Measurements from ENCODE around the gene HDAC5. TPM values are rescaled to one million over a fixed set of nuclear protein-coding genes. Genes with fewer than 3 reads are reported as not detected.
"Not testable (repeated sequence)": the region's sequence is repeated elsewhere in the genome, so short reads cannot be mapped to it uniquely, and the experiment has no call there.

Gene HDAC5
- total RNA-seq, 2 experiments from 2014 or later = 25.5 to 32.5 TPM

DNA sequence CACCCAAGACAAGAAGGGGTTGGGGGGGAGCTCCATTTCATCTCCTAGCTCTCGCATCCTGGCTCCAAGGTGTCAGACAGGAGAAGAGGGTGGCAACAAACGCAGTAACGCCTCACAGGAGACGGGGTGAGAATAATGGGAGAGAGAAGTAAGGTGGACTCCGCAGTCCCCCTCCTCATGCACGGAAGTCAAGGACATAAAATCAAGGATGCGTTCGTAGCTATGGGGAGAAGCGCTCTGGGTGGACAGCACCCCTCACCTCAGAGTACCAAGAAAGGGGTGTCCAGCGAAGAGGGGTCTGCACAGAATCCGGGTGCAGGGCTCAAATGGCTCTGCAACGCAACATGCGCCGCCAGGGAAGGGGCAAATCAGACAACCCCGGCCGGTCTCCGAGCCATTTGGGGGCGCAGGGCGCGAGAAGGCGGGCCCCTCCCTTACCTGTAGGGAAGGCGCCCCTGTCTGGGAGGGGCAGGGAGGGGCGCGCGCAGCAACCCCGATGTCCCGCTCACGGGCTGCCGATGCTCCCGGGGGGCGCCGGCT lies 555 bp downstream of the HDAC5 start:
- Mint-ChIP-seq H3K9me3 (ENCODE audit: low read depth) (no peaks in the 10 kb centered on the region), H3K36me3 (no peaks in the 10 kb centered on the region), H3K27me3 (no peaks in the 10 kb centered on the region), H3K4me3 (peak overlapping the region; percentile 91), H3K27ac (peak overlapping the region; percentile 76), H3K4me1 (peaks cover 18% of the 10 kb centered on the region)
- DNase-seq (peak; percentile 57), ATAC-seq (no peak)
- CTCF ChIA-PET = interaction anchor here (0.6 to 1.8 kb wide), 24 partner anchors 11 to 743 kb away, joined by 3 to 17 read pairs (median 4); partner anchors contain the start of genes GRN, HROB, LSM12 and TMUB2

DNA sequence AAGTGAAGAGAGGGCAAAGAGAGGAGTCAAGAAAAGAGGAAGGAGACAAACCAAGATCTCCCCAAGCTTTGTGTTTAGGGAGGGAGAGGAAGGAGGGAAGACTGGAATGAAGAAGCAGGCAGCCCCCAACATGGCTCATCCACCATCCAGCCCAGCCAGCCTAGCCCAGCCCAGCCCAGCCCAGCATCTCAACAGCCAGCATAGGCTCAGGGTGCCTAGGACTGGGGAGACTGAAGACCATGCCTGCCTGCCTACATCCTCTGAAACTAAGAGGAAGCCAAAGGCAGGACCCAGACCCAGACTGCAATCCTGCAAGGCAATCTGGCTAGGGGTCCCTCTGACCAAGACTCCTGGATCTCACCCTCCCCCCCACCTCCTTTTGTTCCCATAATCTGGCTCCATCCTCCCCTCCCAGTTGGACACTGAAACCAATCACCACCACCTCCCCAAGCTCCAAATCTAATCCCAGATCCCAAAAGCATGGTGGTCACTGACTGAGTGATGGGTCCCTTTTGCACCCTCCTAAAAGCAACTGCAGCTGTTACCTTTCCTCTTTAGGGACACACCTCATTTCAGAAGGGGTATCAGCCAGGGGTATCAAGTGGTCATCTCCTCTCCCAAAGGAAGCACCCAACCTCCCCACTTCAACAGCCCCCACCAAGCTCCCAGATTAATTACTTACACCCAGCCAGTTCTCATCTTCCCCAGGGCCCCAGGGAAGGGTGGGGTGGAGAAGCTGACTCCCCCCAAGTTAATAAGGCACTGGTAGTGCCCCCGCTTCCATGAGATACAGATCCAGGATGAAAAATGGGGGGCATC lies 1.2 kb downstream of the HDAC5 start:
- no peaks in the 10 kb centered on the region for H3K36me3 Mint-ChIP-seq
- H3K4me3 Mint-ChIP-seq = peak overlapping the region; percentile 91
- CTCF ChIA-PET = interaction anchor here (0.7 to 1.8 kb wide), 6 partner anchors 11 to 742 kb away, joined by 3 to 6 read pairs (median 4); partner anchors contain the start of gene LSM12
- peak overlapping the region; percentile 76 for H3K27ac Mint-ChIP-seq
- no peaks in the 10 kb centered on the region for H3K27me3 Mint-ChIP-seq
- no peak for ATAC-seq
- H3K9me3 Mint-ChIP-seq (ENCODE audit: low read depth) = no peaks in the 10 kb centered on the region
- no peak for DNase-seq
- peaks cover 18% of the 10 kb centered on the region for H3K4me1 Mint-ChIP-seq

DNA sequence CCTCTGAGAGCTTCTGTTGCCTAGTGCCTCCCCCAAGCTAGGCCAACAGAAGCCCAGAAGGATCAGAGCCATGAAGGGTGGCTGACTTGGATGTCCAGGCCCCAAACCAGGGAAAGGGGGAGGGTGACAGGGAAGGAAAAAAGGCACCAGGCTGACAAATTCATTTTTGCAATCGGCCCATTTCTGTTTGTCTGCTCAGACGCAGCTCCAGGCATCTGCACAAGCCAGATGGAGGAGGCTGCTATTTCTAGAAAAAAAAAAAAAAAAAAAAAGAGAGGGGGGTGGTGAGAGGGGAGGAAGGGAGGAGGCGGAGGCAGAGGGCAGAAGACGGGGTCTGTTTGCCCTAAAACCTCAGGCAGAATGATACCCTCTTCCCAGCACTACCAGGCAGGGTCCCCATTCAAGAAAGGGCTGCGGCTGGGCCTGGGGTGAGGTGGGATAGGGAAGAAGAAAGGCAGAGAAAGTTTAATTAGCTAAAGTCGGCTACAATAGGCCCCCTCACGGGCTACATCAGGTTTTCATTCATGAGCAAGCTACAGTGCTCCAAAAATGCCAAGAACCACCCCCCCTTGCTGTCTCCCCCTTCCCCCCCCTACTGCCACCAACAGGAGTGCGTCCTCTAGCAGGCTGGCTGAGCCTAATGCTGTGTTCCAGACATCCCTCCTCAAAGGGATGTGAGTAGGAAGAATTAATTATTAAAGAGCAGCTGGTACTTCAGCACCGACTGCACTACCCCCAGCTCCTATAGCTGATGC lies 2.4 kb downstream of the HDAC5 start:
- peaks cover 18% of the 10 kb centered on the region for H3K4me1 Mint-ChIP-seq
- no peaks in the 10 kb centered on the region for H3K27me3 Mint-ChIP-seq
- H3K4me3 Mint-ChIP-seq = no peak overlapping the region
- ATAC-seq (no peak), DNase-seq (no peak)
- CTCF ChIA-PET = interaction anchor here (0.7 to 1.7 kb wide), 2 partner anchors 38 to 266 kb away, joined by 3 to 4 read pairs; no protein-coding TSS in a partner anchor
- no peak overlapping the region for H3K27ac Mint-ChIP-seq
- no peaks in the 10 kb centered on the region for H3K9me3 Mint-ChIP-seq (ENCODE audit: low read depth)
- H3K36me3 Mint-ChIP-seq = no peaks in the 10 kb centered on the region

DNA sequence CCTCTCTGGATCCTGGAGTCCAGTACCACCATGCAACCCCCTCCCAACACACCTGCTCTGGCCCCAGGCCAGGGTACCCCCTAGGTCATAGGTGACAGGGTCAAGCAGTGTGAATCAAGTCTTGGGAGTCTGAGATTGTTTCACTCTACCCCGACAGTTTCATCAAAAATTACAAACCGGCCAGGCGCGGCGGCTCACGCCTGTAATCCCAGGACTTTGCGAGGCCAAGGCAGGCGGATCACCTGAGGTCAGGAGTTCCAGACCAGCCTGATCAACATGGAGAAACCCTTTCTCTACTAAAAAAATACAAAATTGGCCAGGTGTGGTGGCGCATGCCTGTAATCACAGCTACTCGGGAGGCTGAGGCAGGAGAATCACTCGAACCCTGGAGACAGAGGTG lies 3.2 kb downstream of the HDAC5 start:
- ATAC-seq; H3K27ac Mint-ChIP-seq; H3K9me3 Mint-ChIP-seq (ENCODE audit: low read depth); H3K4me3 Mint-ChIP-seq; DNase-seq; H3K36me3 Mint-ChIP-seq; H3K27me3 Mint-ChIP-seq: not testable (repeated sequence)
- CTCF ChIA-PET = interaction anchor here (0.7 kb wide), 3 partner anchors 31 to 475 kb away, joined by 3 read pairs; no protein-coding TSS in a partner anchor
- peaks cover 18% of the 10 kb centered on the region for H3K4me1 Mint-ChIP-seq

DNA sequence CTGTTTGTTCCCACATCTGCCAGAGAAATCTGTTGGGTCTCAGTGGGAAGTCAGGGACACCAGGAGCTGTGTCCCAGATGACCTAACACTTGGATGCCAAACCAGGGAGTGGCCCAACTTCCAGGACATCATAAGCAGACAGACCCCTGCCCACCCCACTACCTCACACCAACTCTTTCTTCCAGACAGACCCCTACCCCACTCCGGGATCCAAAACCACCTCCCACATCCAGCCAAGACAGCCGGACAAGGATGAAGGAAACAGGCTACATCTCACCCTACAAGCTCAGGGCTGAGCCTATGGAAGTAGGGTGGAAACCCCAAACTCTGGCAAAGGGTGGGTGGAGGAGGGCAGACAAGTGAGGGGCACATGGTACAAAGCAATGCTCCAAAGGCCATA lies 3.6 kb downstream of the HDAC5 start:
- Mint-ChIP-seq H3K36me3 (no peaks in the 10 kb centered on the region), H3K9me3 (ENCODE audit: low read depth) (no peaks in the 10 kb centered on the region), H3K4me3 (no peak overlapping the region), H3K27ac (no peak overlapping the region), H3K27me3 (no peaks in the 10 kb centered on the region), H3K4me1 (peaks cover 18% of the 10 kb centered on the region)
- DNase-seq (no peak), ATAC-seq (no peak)
- CTCF ChIA-PET = interaction anchor here (0.7 kb wide), 2 partner anchors 32 to 475 kb away, joined by 3 read pairs; no protein-coding TSS in a partner anchor

DNA sequence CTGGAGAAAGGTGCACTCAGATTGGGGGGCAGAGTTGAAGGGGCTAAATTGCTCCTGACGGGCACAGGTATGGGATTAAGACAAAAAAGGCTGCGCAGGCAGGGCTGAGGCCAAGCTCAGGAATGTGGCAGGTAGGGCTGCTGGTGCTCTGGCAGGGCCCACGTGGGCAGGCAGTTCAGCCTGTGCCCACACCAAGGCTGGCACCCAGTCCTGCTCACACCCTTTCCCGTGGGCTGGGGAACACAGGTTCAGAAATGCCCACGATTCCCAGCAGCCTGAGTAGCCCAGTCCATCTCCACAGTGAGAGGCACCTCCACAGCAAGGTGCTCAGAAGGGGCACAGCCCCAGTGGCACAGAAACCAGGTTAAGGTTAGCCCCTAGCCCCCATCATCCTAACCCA lies 4.4 kb downstream of the HDAC5 start:
- ATAC-seq (no peak), DNase-seq (no peak)
- Mint-ChIP-seq H3K4me1 (peaks cover 15% of the 10 kb centered on the region), H3K4me3 (no peak overlapping the region), H3K36me3 (no peaks in the 10 kb centered on the region), H3K9me3 (ENCODE audit: low read depth) (no peaks in the 10 kb centered on the region), H3K27ac (no peak overlapping the region), H3K27me3 (no peaks in the 10 kb centered on the region)
- CTCF ChIA-PET = interaction anchor here (0.7 kb wide), 1 partner anchor 175 kb away, joined by 3 read pairs; no protein-coding TSS in a partner anchor

DNA sequence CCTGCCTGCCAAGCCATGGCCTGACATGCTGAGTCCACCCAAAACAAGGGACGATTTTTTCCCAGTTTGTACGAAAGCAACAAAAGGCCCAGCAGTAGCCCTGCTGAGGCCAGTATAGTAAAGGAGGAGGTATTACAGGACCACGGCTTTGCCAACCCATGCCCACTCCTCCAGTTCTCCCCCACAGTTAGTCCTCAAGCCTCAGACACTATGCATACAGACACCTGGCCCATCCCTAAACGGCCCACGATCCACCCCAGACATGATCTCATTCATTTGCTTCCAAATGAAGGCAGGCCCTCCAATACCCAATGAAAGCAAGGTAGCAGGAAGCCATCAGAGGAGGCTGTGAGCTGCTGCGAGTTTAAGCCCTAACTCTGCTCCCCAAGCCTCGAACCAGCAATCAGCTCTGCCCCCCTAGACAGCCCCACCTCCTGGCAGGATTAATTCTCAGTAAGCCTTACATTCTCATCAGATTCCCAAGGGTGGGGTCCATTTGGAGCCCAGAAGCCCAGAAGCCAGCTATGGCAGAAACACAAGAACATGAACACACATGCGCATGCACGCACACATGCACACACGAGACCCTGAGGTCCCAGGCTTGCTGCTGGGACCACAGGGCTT lies 4.9 kb downstream of the HDAC5 start:
- Mint-ChIP-seq H3K27ac (no peak overlapping the region), H3K36me3 (no peaks in the 10 kb centered on the region), H3K4me1 (peaks cover 13% of the 10 kb centered on the region), H3K4me3 (no peak overlapping the region), H3K9me3 (ENCODE audit: low read depth) (no peaks in the 10 kb centered on the region), H3K27me3 (no peaks in the 10 kb centered on the region)
- ATAC-seq (no peak), DNase-seq (no peak)
- CTCF ChIA-PET = interaction anchor here (0.7 to 1.2 kb wide), 2 partner anchors 32 to 174 kb away, joined by 3 to 4 read pairs; no protein-coding TSS in a partner anchor

DNA sequence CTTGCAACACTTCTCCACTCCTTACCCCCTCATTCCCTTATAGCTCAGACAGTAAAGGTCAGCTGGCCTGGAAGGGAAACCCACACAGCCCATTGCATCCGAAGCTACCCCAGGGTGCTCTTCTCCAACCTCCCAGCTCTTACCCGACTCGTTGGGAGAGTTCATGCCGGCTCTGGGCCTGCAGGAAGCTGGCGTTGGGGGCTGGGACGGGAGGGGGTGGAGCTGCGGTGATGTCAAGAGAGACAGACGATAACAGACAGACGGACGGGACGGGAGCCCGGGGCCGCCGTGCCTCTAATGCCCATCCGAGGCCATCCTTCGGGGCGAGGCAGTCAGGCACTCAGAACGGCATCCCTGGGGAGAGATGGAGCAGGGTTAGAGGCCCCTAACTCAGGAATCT lies 6.1 kb downstream of the HDAC5 start:
- H3K9me3 Mint-ChIP-seq (ENCODE audit: low read depth) = no peaks in the 10 kb centered on the region
- H3K27me3 Mint-ChIP-seq = no peaks in the 10 kb centered on the region
- DNase-seq (no peak), ATAC-seq (no peak)
- CTCF ChIA-PET = interaction anchor here (1.2 kb wide), 1 partner anchor 33 kb away, joined by 4 read pairs; no protein-coding TSS in a partner anchor
- H3K4me1 Mint-ChIP-seq = peaks cover 8% of the 10 kb centered on the region
- H3K27ac Mint-ChIP-seq = no peak overlapping the region
- H3K4me3 Mint-ChIP-seq = no peak overlapping the region
- H3K36me3 Mint-ChIP-seq = no peaks in the 10 kb centered on the region

DNA sequence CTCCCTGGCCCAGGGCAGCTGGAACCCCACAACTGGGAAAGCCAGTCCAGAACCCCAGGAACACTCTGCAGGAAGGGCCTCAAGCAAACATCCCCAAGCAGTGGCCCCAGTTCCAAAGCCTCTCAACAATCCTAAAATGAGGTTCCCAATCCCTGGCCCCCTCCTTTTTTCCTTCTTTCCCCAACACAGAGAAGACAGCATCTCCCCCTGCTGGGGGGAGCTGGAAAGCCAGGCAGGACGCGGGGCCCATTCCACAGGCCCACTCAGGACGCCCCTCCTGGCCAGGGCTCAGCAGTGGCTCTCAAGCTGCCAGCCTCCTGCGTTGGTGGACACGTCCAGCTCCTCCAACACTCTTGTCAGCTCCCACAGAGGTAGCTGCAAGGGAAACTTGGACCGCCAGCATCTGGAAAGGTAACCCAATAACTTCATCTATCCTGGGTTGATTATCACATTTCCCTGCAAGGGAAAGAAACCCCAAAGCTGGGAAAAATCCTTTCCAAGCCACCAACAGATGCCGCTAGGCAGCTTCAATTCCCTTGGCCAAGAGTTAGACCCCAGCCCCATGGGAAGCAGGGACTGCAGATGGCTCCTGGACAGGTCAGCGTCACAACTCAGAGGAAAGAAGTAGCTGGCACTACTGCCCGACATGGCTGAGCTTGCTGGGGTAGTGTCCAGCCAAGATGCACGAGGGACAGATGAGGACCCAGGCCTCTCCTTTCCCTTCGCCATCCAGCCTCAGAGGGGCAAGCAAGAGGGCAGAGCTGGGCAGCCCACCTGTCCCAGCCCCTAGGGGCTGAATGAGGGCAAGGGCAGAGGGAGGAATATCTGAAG lies 7.6 kb downstream of the HDAC5 start:
- DNase-seq = no peak
- peaks cover 10% of the 10 kb centered on the region for H3K4me1 Mint-ChIP-seq
- H3K4me3 Mint-ChIP-seq = no peak overlapping the region
- ATAC-seq = no peak
- H3K36me3 Mint-ChIP-seq = no peaks in the 10 kb centered on the region
- no peaks in the 10 kb centered on the region for H3K27me3 Mint-ChIP-seq
- no peak overlapping the region for H3K27ac Mint-ChIP-seq
- CTCF ChIA-PET = interaction anchor here (0.7 to 2.4 kb wide), 15 partner anchors 9 to 230 kb away, joined by 3 to 17 read pairs (median 4); partner anchors contain the start of genes LSM12 and TMEM101
- H3K9me3 Mint-ChIP-seq (ENCODE audit: low read depth) = no peaks in the 10 kb centered on the region

DNA sequence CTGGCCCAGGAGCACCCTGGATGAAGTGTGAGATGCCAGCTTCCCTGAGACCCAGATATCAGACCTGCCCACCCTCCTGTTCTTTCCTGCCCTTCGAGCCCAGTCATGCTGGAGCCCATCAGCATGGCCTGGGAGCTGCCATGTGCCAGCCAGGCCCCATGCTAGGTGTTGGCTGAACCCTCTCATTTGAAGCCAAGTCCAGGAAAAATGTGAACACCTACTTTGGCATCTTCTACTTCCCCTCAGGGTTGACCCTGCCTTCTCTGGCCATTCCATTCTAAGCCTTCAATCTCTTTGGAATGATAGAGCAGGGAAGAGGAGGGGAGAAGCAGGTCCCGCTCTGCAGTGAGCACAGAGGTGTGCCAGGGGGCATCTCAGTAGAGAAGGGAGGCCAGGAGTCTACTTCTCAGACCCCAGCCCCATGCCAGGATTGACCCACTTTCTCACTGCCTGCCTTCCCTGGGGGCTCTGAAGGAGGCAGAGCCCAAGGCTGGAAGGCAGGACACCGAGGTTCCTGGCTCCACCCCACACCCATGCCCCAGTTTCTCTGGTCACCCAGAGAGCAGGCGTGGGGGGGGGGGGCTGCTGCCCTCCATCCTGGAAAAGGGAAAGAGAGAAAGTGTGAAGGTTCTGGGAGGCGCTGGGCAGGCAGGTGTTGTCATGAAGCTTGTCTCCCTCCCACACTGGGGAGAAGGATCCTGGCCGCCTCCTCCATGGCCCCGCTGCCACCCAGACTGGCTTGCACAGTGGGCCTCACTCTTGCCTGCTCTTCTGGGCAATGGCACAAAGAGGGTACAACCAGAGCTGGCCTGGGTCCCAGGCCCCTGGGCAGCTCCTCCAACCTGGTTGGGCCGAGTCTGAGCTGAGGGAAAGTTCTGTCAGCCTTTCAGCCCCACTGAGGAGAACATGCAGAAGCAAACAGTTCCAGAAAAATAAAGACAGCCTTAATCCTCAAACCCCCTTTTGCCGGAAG lies 9.3 kb downstream of the HDAC5 start:
- Mint-ChIP-seq H3K27ac (no peak overlapping the region), H3K4me1 (peaks cover 16% of the 10 kb centered on the region), H3K36me3 (no peaks in the 10 kb centered on the region), H3K4me3 (no peak overlapping the region), H3K27me3 (no peaks in the 10 kb centered on the region), H3K9me3 (ENCODE audit: low read depth) (no peaks in the 10 kb centered on the region)
- CTCF ChIA-PET = interaction anchor here (1.3 to 2.4 kb wide), 4 partner anchors 8 to 232 kb away, joined by 4 to 17 read pairs (median 11); no protein-coding TSS in a partner anchor
- ATAC-seq (no peak), DNase-seq (no peak)

DNA sequence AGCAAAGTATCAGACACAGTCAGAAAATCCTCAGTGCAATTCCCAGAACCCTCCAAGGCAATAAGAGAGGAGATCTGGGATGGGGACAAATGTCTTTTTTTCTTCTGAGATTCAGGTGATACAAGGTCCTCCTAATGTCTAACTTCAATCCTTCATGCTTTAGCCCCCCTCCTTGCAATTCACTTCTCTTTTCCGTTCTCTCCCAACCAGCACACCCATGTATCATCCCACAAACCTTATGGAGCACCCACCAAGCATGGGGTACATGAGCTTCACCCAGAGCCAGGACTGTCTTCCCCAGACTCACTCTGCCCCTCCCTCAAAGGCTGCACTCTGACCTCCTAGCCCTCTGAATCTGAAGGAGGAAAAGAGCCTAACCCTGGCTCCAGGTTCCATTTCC lies 10.1 kb downstream of the HDAC5 start:
- Mint-ChIP-seq H3K4me1 (peaks cover 16% of the 10 kb centered on the region), H3K27me3 (no peaks in the 10 kb centered on the region), H3K9me3 (ENCODE audit: low read depth) (no peaks in the 10 kb centered on the region), H3K4me3 (no peak overlapping the region), H3K36me3 (no peaks in the 10 kb centered on the region), H3K27ac (no peak overlapping the region)
- DNase-seq = no peak
- no peak for ATAC-seq
- CTCF ChIA-PET = no interaction called here
